Choroid plexus epithelial cell (primary cell): Measurements from ENCODE around the gene GULP1.

Source experiments
- DNase-seq: peaks from one replicate; pipeline ENCODE4 v3.0.0-alpha.2; 2010; ENCODE audit warnings: low read depth
- H3K4me3 ChIP-seq: 2 replicates; pipeline ENCODE4 v1.5.1; 2011; ENCODE audit warnings: low read depth, mild to moderate bottlenecking, control low read depth, low read length, moderate library complexity
- CTCF ChIP-seq: conservative IDR thresholded peaks from 2 replicates; pipeline ENCODE4 v1.5.1; 2011; ENCODE audit warnings: low read depth, mild to moderate bottlenecking, control low read depth, inconsistent platforms, low read length, moderate library complexity

Gene GULP1

GRCh38 chr2:188441288-188441947, 149.7 kb downstream of the GULP1 start:
- TF ChIP-seq CTCF: no peak
- no peak overlapping the region for H3K4me3 ChIP-seq
- no peak for DNase-seq

- no peak overlapping the region for H3K4me3 ChIP-seq
- no peak for TF ChIP-seq CTCF
- DNase-seq: no peak
Measured at GRCh38 chr2:188443207-188443606, 151.5 kb downstream of the GULP1 start.

GRCh38 chr2:188444106-188444835, 152.6 kb downstream of the GULP1 start:
- no peak overlapping the region for H3K4me3 ChIP-seq
- no peak for TF ChIP-seq CTCF
- peak; percentile 33 for DNase-seq

GRCh38 chr2:188449561-188449960, 157.9 kb downstream of the GULP1 start:
- no peak overlapping the region for H3K4me3 ChIP-seq
- no peak for DNase-seq
- TF ChIP-seq CTCF: no peak

- no peak for TF ChIP-seq CTCF
- H3K4me3 ChIP-seq: no peak overlapping the region
- no peak for DNase-seq
Measured at GRCh38 chr2:188449971-188450370, 158.3 kb downstream of the GULP1 start.

GRCh38 chr2:188450732-188451483, 159.2 kb downstream of the GULP1 start:
- DNase-seq: peak; percentile 22
- no peak overlapping the region for H3K4me3 ChIP-seq
- no peak for TF ChIP-seq CTCF
